GM12878 (cell line): ENCODE results near the gene SPINK4.

Experiments
- BCLAF1 ChIP-seq: fragments of 450-650 bp; IDR thresholded peaks from 2 replicates; pipeline ENCODE4 v1.6.1; 2017; ENCODE audit warnings: antibody characterized with exemption, mild to moderate bottlenecking, moderate library complexity
- CEBPB ChIP-seq, 2 experiments: fragments of 150-350 bp in 1 of 2; IDR thresholded peaks; 2 replicates each; pipeline ENCODE4 v1.6.1; 2012 to 2014; ENCODE audit warnings: low read depth in 2 of 2, low read length in 2 of 2, borderline replicate concordance in 1 of 2, inconsistent platforms in 1 of 2
- CTCF ChIP-seq, 3 experiments: IDR thresholded peaks in 2 of 3; conservative IDR thresholded peaks in 1 of 3; 2 replicates each; pipeline ENCODE4 v1.5.1; 2011; ENCODE audit warnings: low read depth in 3 of 3, low read length in 3 of 3, mild to moderate bottlenecking in 3 of 3, control low read depth in 2 of 3, moderate library complexity in 2 of 3, inconsistent platforms in 1 of 3, mixed read lengths in 1 of 3; ENCODE audit not compliant: control insufficient read depth in 2 of 3, insufficient read depth in 1 of 3; ENCODE audit errors: extremely low read depth in 1 of 3
- FOS ChIP-seq: IDR thresholded peaks from 3 replicates; pipeline ENCODE4 v1.6.1; 2011; ENCODE audit warnings: borderline replicate concordance; ENCODE audit not compliant: insufficient read length; ENCODE audit errors: extremely low read depth
- PBX3 ChIP-seq: IDR thresholded peaks from 2 replicates; pipeline ENCODE4 v1.6.1; 2011; ENCODE audit warnings: mild to moderate bottlenecking, low read depth, low read length, moderate library complexity; ENCODE audit not compliant: insufficient replicate concordance
- POLR2AphosphoS5 ChIP-seq: IDR thresholded peaks from 2 replicates; pipeline ENCODE4 v1.6.1; 2011; ENCODE audit warnings: mild to moderate bottlenecking, low read length, inconsistent platforms
- RAD21 ChIP-seq: IDR thresholded peaks from 2 replicates; pipeline ENCODE4 v1.6.1; 2011; ENCODE audit warnings: mild to moderate bottlenecking, low read depth, low read length, moderate library complexity; ENCODE audit not compliant: insufficient read depth
- RCOR1 ChIP-seq: conservative IDR thresholded peaks from 2 replicates; pipeline ENCODE4 v1.6.1; 2012; ENCODE audit warnings: low read depth, low read length, improper control_type of control experiment
- REST ChIP-seq: IDR thresholded peaks from 2 replicates; pipeline ENCODE4 v1.6.1; 2012; ENCODE audit warnings: mild to moderate bottlenecking, low read depth, low read length
- STAT3 ChIP-seq: IDR thresholded peaks from 2 replicates; pipeline ENCODE4 v1.6.1; 2011; ENCODE audit warnings: low read depth, low read length, improper control_type of control experiment
- TAF1 ChIP-seq: IDR thresholded peaks from 2 replicates; pipeline ENCODE4 v1.6.1; 2011; ENCODE audit warnings: mild to moderate bottlenecking, low read depth, low read length, borderline replicate concordance
- ZBTB33 ChIP-seq: fragments of 450-650 bp; IDR thresholded peaks from 2 replicates; pipeline ENCODE4 v1.6.1; 2017; ENCODE audit warnings: mild to moderate bottlenecking
- ZNF274 ChIP-seq: IDR thresholded peaks from one replicate; pipeline ENCODE4 v1.8.0; 2011; ENCODE audit not compliant: insufficient read length, insufficient read depth

GRCh38 chr9:33288828-33289483, 49.0 kb downstream of the SPINK4 start:
- no peak for TF ChIP-seq ZNF274
- no peak for TF ChIP-seq STAT3
- TF ChIP-seq POLR2AphosphoS5 = no peak
- TF ChIP-seq CTCF (IDR thresholded peaks at IDR 0.05 in 2 of 3, conservative IDR thresholded peaks at IDR 0.05 in 1 of 3; ENCODE audit: control insufficient read depth in 2 of 3, extremely low read depth in 1 of 3, insufficient read depth in 1 of 3, low read depth in 3 of 3, low read length in 3 of 3) = no peak
- no peak for TF ChIP-seq CEBPB (IDR thresholded peaks at IDR 0.05; ENCODE audit: borderline replicate concordance in 1 of 2, low read depth in 2 of 2, low read length in 2 of 2)
- TF ChIP-seq RAD21 = no peak
- no peak for TF ChIP-seq REST
- TF ChIP-seq PBX3 = no peak
- TF ChIP-seq TAF1 = no peak
- TF ChIP-seq BCLAF1 = no peak
- no peak for TF ChIP-seq FOS
- TF ChIP-seq ZBTB33 = no peak
- no peak for TF ChIP-seq RCOR1
